GM12878 (cell line): Measurements from ENCODE around the gene HS3ST6. TPM values are rescaled to one million over a fixed set of nuclear protein-coding genes. Genes with fewer than 3 reads are reported as not detected.

Source experiments
- ATAC-seq: fragments of 200-7000 bp; cut with Tn5 transposase; 3 replicates; pipeline ENCODE4 v1.9.1; 2020; ENCODE audit warnings: mild to moderate bottlenecking, moderate library complexity
- BruUV-seq: library from RNA; stranded (reverse); fragments of 400-500 nt; replicated peaks from 2 replicates; lab custom pipeline; 2021; lab: Mats Ljungman, UMichigan
- CTCF ChIA-PET: fragments of 300-600 bp; sonication (Branson Sonifier 250); formaldehyde crosslinking; extraction: SDS; loops from one replicate; lab custom pipeline; 2021; ENCODE audit warnings: inconsistent platforms; lab: Yijun Ruan, JAX
- POLR2A ChIA-PET: fragments of 350-600 bp; formaldehyde crosslinking; extraction: SDS; loops from one replicate; lab custom pipeline; 2021; ENCODE audit warnings: inconsistent platforms; lab: Charles Lee
- RAD21 ChIA-PET: fragments of 300-600 bp; sonication (Branson Sonifier 250); formaldehyde crosslinking; loops from one replicate; lab custom pipeline; 2023; ENCODE audit warnings: antibody characterized with exemption; ENCODE audit not compliant: unreplicated experiment; lab: Charles Lee
- SMC1A ChIA-PET: fragments of 300-600 bp; sonication (Branson Sonifier 250); formaldehyde crosslinking; loops from one replicate; lab custom pipeline; 2023; ENCODE audit not compliant: unreplicated experiment, uncharacterized antibody; lab: Charles Lee
- DNase-seq: peaks from one replicate; pipeline ENCODE4 v3.0.0-alpha.2; 2011; ENCODE audit warnings: low read depth, low spot score
- FAIRE-seq: peaks from 3 replicates; lab custom pipeline; 2011; peaks lifted over from hg19 to GRCh38; lab: Jason Lieb, UNC
- H2AFZ ChIP-seq: 2 replicates; pipeline ENCODE4 v1.6.0; 2011; ENCODE audit warnings: low read depth, low read length, control low read depth; ENCODE audit not compliant: control insufficient read depth
- H3K27ac ChIP-seq: 2 replicates; pipeline ENCODE4 v1.5.1; 2011; ENCODE audit warnings: control low read depth; ENCODE audit not compliant: control insufficient read depth, insufficient read depth
- H3K27me3 ChIP-seq, 2 experiments: replicated peaks in 1 of 2; 2 replicates each; pipeline versions ENCODE4 v1.6.0 to v1.6.1; 2011; ENCODE audit warnings: low read length in 1 of 2; ENCODE audit not compliant: control insufficient read depth in 2 of 2, insufficient read depth in 2 of 2
- H3K36me3 ChIP-seq, 2 experiments: 2 replicates each; pipeline ENCODE4 v1.5.1; 2011; ENCODE audit warnings: low read length in 1 of 2; ENCODE audit not compliant: control insufficient read depth in 2 of 2, insufficient read depth in 2 of 2
- H3K4me1 ChIP-seq: 2 replicates; pipeline ENCODE4 v1.6.1; 2011; ENCODE audit warnings: mild to moderate bottlenecking, low read length, moderate library complexity, mixed read lengths; ENCODE audit not compliant: control insufficient read depth, insufficient read depth
- H3K4me2 ChIP-seq: 2 replicates; pipeline ENCODE4 v1.6.0; 2011; ENCODE audit warnings: control low read depth; ENCODE audit not compliant: control insufficient read depth, insufficient read depth
- H3K4me3 ChIP-seq: fragments of 200-600 bp; sonication (generic); 2 replicates; pipeline ENCODE4 v1.5.1; 2016
- H3K79me2 ChIP-seq: 2 replicates; pipeline ENCODE4 v1.6.0; 2011; ENCODE audit warnings: low read length; ENCODE audit not compliant: control insufficient read depth, insufficient read depth
- H3K9ac ChIP-seq: 2 replicates; pipeline ENCODE4 v1.8.0; 2011; ENCODE audit warnings: low read length, control low read depth, mixed read lengths; ENCODE audit not compliant: control insufficient read depth, insufficient read depth
- H3K9me3 ChIP-seq: replicated peaks from 3 replicates; pipeline ENCODE4 v1.5.1; 2011; ENCODE audit warnings: mild to moderate bottlenecking, low read length; ENCODE audit not compliant: control insufficient read depth, insufficient read depth
- H4K20me1 ChIP-seq: 2 replicates; pipeline ENCODE4 v1.6.0; 2011; ENCODE audit not compliant: control insufficient read depth, insufficient read depth
- E4F1 ChIP-seq: fragments of 450-650 bp; IDR thresholded peaks from 2 replicates; pipeline ENCODE4 v1.6.1; 2018; ENCODE audit warnings: borderline replicate concordance, mild to moderate bottlenecking; ENCODE audit not compliant: partially characterized antibody
- KDM1A ChIP-seq: fragments of 200-600 bp; sonication (generic); IDR thresholded peaks from 2 replicates; pipeline ENCODE4 v1.6.1; 2016; ENCODE audit warnings: borderline replicate concordance
- MAX ChIP-seq: IDR thresholded peaks from 2 replicates; pipeline ENCODE4 v1.6.1; 2012; ENCODE audit warnings: low read depth, low read length, improper control_type of control experiment
- RELB ChIP-seq: fragments of 450-650 bp; IDR thresholded peaks from 2 replicates; pipeline ENCODE4 v1.6.1; 2017; ENCODE audit warnings: low read depth, mild to moderate bottlenecking, moderate library complexity
- RFX5 ChIP-seq: IDR thresholded peaks from 2 replicates; pipeline ENCODE4 v1.6.1; 2011; ENCODE audit warnings: low read depth, low read length, improper control_type of control experiment
- SPI1 ChIP-seq: IDR thresholded peaks from 2 replicates; pipeline ENCODE4 v1.6.1; 2011; ENCODE audit warnings: low read depth, mild to moderate bottlenecking, low read length, moderate library complexity, borderline replicate concordance; ENCODE audit not compliant: insufficient read depth
- SREBF2 ChIP-seq: IDR thresholded peaks from 2 replicates; pipeline ENCODE4 v1.6.1; 2012; ENCODE audit warnings: mild to moderate bottlenecking, low read length
- TAF1 ChIP-seq: IDR thresholded peaks from 2 replicates; pipeline ENCODE4 v1.6.1; 2011; ENCODE audit warnings: mild to moderate bottlenecking, low read depth, low read length, borderline replicate concordance
- USF1 ChIP-seq: IDR thresholded peaks from 2 replicates; pipeline ENCODE4 v1.6.1; 2011; ENCODE audit warnings: borderline replicate concordance, low read depth, mild to moderate bottlenecking, moderate library complexity, mixed read lengths, low read length; ENCODE audit not compliant: insufficient read depth; ENCODE audit errors: extremely low read length
- YBX1 ChIP-seq: fragments of 450-650 bp; IDR thresholded peaks from 2 replicates; pipeline ENCODE4 v1.6.1; 2016; ENCODE audit warnings: antibody characterized with exemption
- ZNF687 ChIP-seq: fragments of 450-650 bp; IDR thresholded peaks from 2 replicates; pipeline ENCODE4 v1.6.1; 2017; ENCODE audit warnings: mild to moderate bottlenecking, moderate library complexity
- WGBS: methylation state at CpG from one replicate; pipeline ENCODE4 v1.1.6; 2016; ENCODE audit warnings: low lambda C conversion rate; ENCODE audit not compliant: insufficient replicate concordance, insufficient coverage; ENCODE audit errors: missing lambda C conversion rate; 5-methylcytosine and 5-hydroxymethylcytosine counted together
- in situ Hi-C: fragments of 300-500 bp; cut with MboI; formaldehyde crosslinking; loops from 9 replicates; pipeline ENCODE4 v1.14.3; 2018; ENCODE audit warnings: mixed read lengths
- intact Hi-C: fragments of 100-400 bp; cut with micrococcal nuclease; formaldehyde crosslinking; loops from one replicate; pipeline ENCODE4 v1.14.2; 2022; ENCODE audit not compliant: unreplicated experiment
- polyA plus RNA-seq, 11 experiments: library from polyadenylated mRNA; depleted of rRNA in 4 of 11; unstranded in 6 of 11; stranded (reverse) in 5 of 11; fragments of >200 nt; fragmentation: Nextera tagmentation in 4 of 11; fragmentation: Illumina TruSeq in 1 of 11; extraction: Ambion mirVana in 4 of 11; extraction: Trizol in 1 of 11; gene quantifications; 1 replicate in 1 of 11; 2 replicates in 10 of 11; pipeline versions ENCODE4 v1.2.1 to v1.2.3, GENCODE V29; 2011 to 2016; ENCODE audit warnings: inconsistent platforms in 2 of 11, missing spikeins in 2 of 11, low read depth in 1 of 11
- total RNA-seq, 4 experiments: library from RNA; depleted of rRNA in 3 of 4; stranded (reverse); fragments of >200 nt in 3 of 4; fragmentation: Illumina TruSeq in 1 of 4; extraction: Trizol in 1 of 4; gene quantifications; 2 replicates each; pipeline versions ENCODE4 v1.2.1 to v1.2.3, GENCODE V29; 2013 to 2021

HS3ST6 gene
- total and polyA plus RNA-seq, 10 of the 15 experiments (the other 5 are each of a cell fraction or from before 2014, with no cell fraction given), result not detected

GRCh38 chr16:1912215-1912543 lies 6.0 kb downstream of the HS3ST6 start (continued):
- TF ChIP-seq USF1, result no peak

- no peak overlapping the region for H2AFZ ChIP-seq
- no TSS peak for BruUV-seq
- TF ChIP-seq SPI1 (no peak), TAF1 (no peak), MAX (no peak), SREBF2 (no peak), KDM1A (no peak), RFX5 (no peak), ZNF687 (no peak), YBX1 (no peak), RELB (no peak), E4F1 (no peak)
Measured at GRCh38 chr16:1911467-1912214, 6.6 kb downstream of the HS3ST6 start.

More at GRCh38 chr16:1911467-1912214, 6.6 kb downstream of the HS3ST6 start:
- in situ Hi-C loops, result no loop called here
- no peak overlapping the region for H3K27ac ChIP-seq
- no peaks in the 10 kb centered on the region for H3K9me3 ChIP-seq
- intact Hi-C loops, result no loop called here
- FAIRE-seq (no peak), ATAC-seq (no peak), DNase-seq (no peak)
- ChIA-PET SMC1A (no interaction called here), CTCF (no interaction called here), POLR2A (no interaction called here), RAD21 (no interaction called here)
- H3K36me3 ChIP-seq, result no peaks in the 10 kb centered on the region
- peaks cover 0 to 2% of the 10 kb centered on the region in 2 experiments; a peak in 3 of 4 replicates for H3K27me3 ChIP-seq
- no peak overlapping the region for H3K9ac ChIP-seq
- no peak overlapping the region for H3K4me3 ChIP-seq
- H3K79me2 ChIP-seq, result no peaks in the 10 kb centered on the region
- no peak overlapping the region for H3K4me2 ChIP-seq
- H3K4me1 ChIP-seq, result no peaks in the 10 kb centered on the region
- 81% methylated on average over 40 of the region's 59 CpGs for WGBS
- no peaks in the 10 kb centered on the region for H4K20me1 ChIP-seq
